ENCODE results near the gene TXLNB.

TXLNB gene

GRCh38 chr6:139204978-139205377 is 86.8 kb downstream of the TXLNB start:
- H3K9me3 Mint-ChIP-seq, result peaks cover 37% of the 10 kb centered on the region
- no peaks in the 10 kb centered on the region for H3K27me3 Mint-ChIP-seq
- no peak overlapping the region for H3K4me3 Mint-ChIP-seq
- peaks cover 9% of the 10 kb centered on the region for H3K36me3 Mint-ChIP-seq (ENCODE audit: low read depth)
- peak; percentile 10 for DNase-seq
- no peak for ATAC-seq
- H3K27ac Mint-ChIP-seq, result no peak overlapping the region
- H3K4me1 Mint-ChIP-seq, result peaks cover 3% of the 10 kb centered on the region

- Mint-ChIP-seq H3K36me3 (ENCODE audit: low read depth) (peaks cover 6% of the 10 kb centered on the region), H3K27ac (no peak overlapping the region), H3K4me3 (no peak overlapping the region), H3K27me3 (no peaks in the 10 kb centered on the region), H3K9me3 (peaks cover 13% of the 10 kb centered on the region), H3K4me1 (no peaks in the 10 kb centered on the region)
- DNase-seq (no peak), ATAC-seq (no peak)
Observed at GRCh38 chr6:139201378-139201777, 90.4 kb downstream of the TXLNB start.

- peaks cover 10% of the 10 kb centered on the region for H3K9me3 Mint-ChIP-seq
- H3K27ac Mint-ChIP-seq, result no peak overlapping the region
- no peaks in the 10 kb centered on the region for H3K36me3 Mint-ChIP-seq (ENCODE audit: low read depth)
- no peaks in the 10 kb centered on the region for H3K27me3 Mint-ChIP-seq
- DNase-seq (no peak), ATAC-seq (no peak)
- no peak overlapping the region for H3K4me3 Mint-ChIP-seq
- H3K4me1 Mint-ChIP-seq, result no peaks in the 10 kb centered on the region
Observed at GRCh38 chr6:139198529-139199288, 93.1 kb downstream of the TXLNB start.

- ATAC-seq, result no peak
- Mint-ChIP-seq H3K27me3 (no peaks in the 10 kb centered on the region), H3K4me1 (no peaks in the 10 kb centered on the region), H3K36me3 (ENCODE audit: low read depth) (no peaks in the 10 kb centered on the region), H3K9me3 (peaks cover 7% of the 10 kb centered on the region), H3K27ac (no peak overlapping the region), H3K4me3 (no peak overlapping the region)
- DNase-seq, result no peak
Observed at GRCh38 chr6:139194740-139195139, 97.1 kb downstream of the TXLNB start.
